GM12878 (cell line): ENCODE measurements around the gene CYB5RL. TPM values are rescaled to one million over a fixed set of nuclear protein-coding genes. Genes with fewer than 3 reads are reported as not detected.

ENCODE experiments used
- ATAC-seq: fragments of 200-7000 bp; cut with Tn5 transposase; 3 replicates; pipeline ENCODE4 v1.9.1; 2020; ENCODE audit warnings: mild to moderate bottlenecking, moderate library complexity
- Bru-seq: library from RNA; stranded (reverse); fragments of 400-500 nt; gene quantifications from one replicate; lab custom pipeline; 2021; lab: Mats Ljungman, UMichigan
- BruChase-seq, 2 experiments: library from RNA; stranded (reverse); fragments of 400-500 nt; gene quantifications; one replicate each; lab custom pipeline; 2021; lab: Mats Ljungman, UMichigan
- BruUV-seq: library from RNA; stranded (reverse); fragments of 400-500 nt; replicated peaks from 2 replicates; lab custom pipeline; 2021; lab: Mats Ljungman, UMichigan
- CTCF ChIA-PET: fragments of 300-600 bp; sonication (Branson Sonifier 250); formaldehyde crosslinking; extraction: SDS; loops from one replicate; lab custom pipeline; 2021; ENCODE audit warnings: inconsistent platforms; lab: Yijun Ruan, JAX
- POLR2A ChIA-PET: fragments of 350-600 bp; formaldehyde crosslinking; extraction: SDS; loops from one replicate; lab custom pipeline; 2021; ENCODE audit warnings: inconsistent platforms; lab: Charles Lee
- RAD21 ChIA-PET: fragments of 300-600 bp; sonication (Branson Sonifier 250); formaldehyde crosslinking; loops from one replicate; lab custom pipeline; 2023; ENCODE audit warnings: antibody characterized with exemption; ENCODE audit not compliant: unreplicated experiment; lab: Charles Lee
- SMC1A ChIA-PET: fragments of 300-600 bp; sonication (Branson Sonifier 250); formaldehyde crosslinking; loops from one replicate; lab custom pipeline; 2023; ENCODE audit not compliant: unreplicated experiment, uncharacterized antibody; lab: Charles Lee
- DNase-seq: peaks from one replicate; pipeline ENCODE4 v3.0.0-alpha.2; 2011; ENCODE audit warnings: low read depth, low spot score
- FAIRE-seq: peaks from 3 replicates; lab custom pipeline; 2011; peaks lifted over from hg19 to GRCh38; lab: Jason Lieb, UNC
- H2AFZ ChIP-seq: 2 replicates; pipeline ENCODE4 v1.6.0; 2011; ENCODE audit warnings: low read depth, low read length, control low read depth; ENCODE audit not compliant: control insufficient read depth
- H3K27ac ChIP-seq: 2 replicates; pipeline ENCODE4 v1.5.1; 2011; ENCODE audit warnings: control low read depth; ENCODE audit not compliant: control insufficient read depth, insufficient read depth
- H3K27me3 ChIP-seq, 2 experiments: replicated peaks in 1 of 2; 2 replicates each; pipeline versions ENCODE4 v1.6.0 to v1.6.1; 2011; ENCODE audit warnings: low read length in 1 of 2; ENCODE audit not compliant: control insufficient read depth in 2 of 2, insufficient read depth in 2 of 2
- H3K36me3 ChIP-seq, 2 experiments: 2 replicates each; pipeline ENCODE4 v1.5.1; 2011; ENCODE audit warnings: low read length in 1 of 2; ENCODE audit not compliant: control insufficient read depth in 2 of 2, insufficient read depth in 2 of 2
- H3K4me1 ChIP-seq: 2 replicates; pipeline ENCODE4 v1.6.1; 2011; ENCODE audit warnings: mild to moderate bottlenecking, low read length, moderate library complexity, mixed read lengths; ENCODE audit not compliant: control insufficient read depth, insufficient read depth
- H3K4me2 ChIP-seq: 2 replicates; pipeline ENCODE4 v1.6.0; 2011; ENCODE audit warnings: control low read depth; ENCODE audit not compliant: control insufficient read depth, insufficient read depth
- H3K4me3 ChIP-seq: fragments of 200-600 bp; sonication (generic); 2 replicates; pipeline ENCODE4 v1.5.1; 2016
- H3K79me2 ChIP-seq: 2 replicates; pipeline ENCODE4 v1.6.0; 2011; ENCODE audit warnings: low read length; ENCODE audit not compliant: control insufficient read depth, insufficient read depth
- H3K9ac ChIP-seq: 2 replicates; pipeline ENCODE4 v1.8.0; 2011; ENCODE audit warnings: low read length, control low read depth, mixed read lengths; ENCODE audit not compliant: control insufficient read depth, insufficient read depth
- H3K9me3 ChIP-seq: replicated peaks from 3 replicates; pipeline ENCODE4 v1.5.1; 2011; ENCODE audit warnings: mild to moderate bottlenecking, low read length; ENCODE audit not compliant: control insufficient read depth, insufficient read depth
- H4K20me1 ChIP-seq: 2 replicates; pipeline ENCODE4 v1.6.0; 2011; ENCODE audit not compliant: control insufficient read depth, insufficient read depth
- ATF7 ChIP-seq: fragments of 450-650 bp; IDR thresholded peaks from 2 replicates; pipeline ENCODE4 v1.6.1; 2016; ENCODE audit warnings: low read depth, mild to moderate bottlenecking
- CEBPZ ChIP-seq: fragments of 150-350 bp; IDR thresholded peaks from 2 replicates; pipeline ENCODE4 v1.6.1; 2016; ENCODE audit warnings: low read depth, low read length
- EGR1 ChIP-seq, 2 experiments: IDR thresholded peaks; 1 replicate in 1 of 2; 2 replicates in 1 of 2; pipeline ENCODE4 v1.6.1; 2011 to 2012; ENCODE audit warnings: low read depth in 2 of 2, low read length in 2 of 2, borderline replicate concordance in 1 of 2, mild to moderate bottlenecking in 1 of 2, moderate library complexity in 1 of 2
- FOXK2 ChIP-seq: fragments of 450-650 bp; IDR thresholded peaks from 2 replicates; pipeline ENCODE4 v1.6.1; 2017; ENCODE audit warnings: mild to moderate bottlenecking, moderate library complexity
- IKZF1 ChIP-seq: fragments of 450-650 bp; conservative IDR thresholded peaks from 2 replicates; pipeline ENCODE4 v1.6.1; 2017; ENCODE audit warnings: antibody characterized with exemption, mild to moderate bottlenecking
- JUNB ChIP-seq: IDR thresholded peaks from 2 replicates; pipeline ENCODE4 v1.6.1; 2016; ENCODE audit warnings: antibody characterized with exemption, mild to moderate bottlenecking
- MTA3 ChIP-seq: IDR thresholded peaks from 2 replicates; pipeline ENCODE4 v1.6.1; 2012; ENCODE audit warnings: low read length, inconsistent platforms, borderline replicate concordance
- NFXL1 ChIP-seq: fragments of 450-650 bp; IDR thresholded peaks from 2 replicates; pipeline ENCODE4 v1.6.1; 2017; ENCODE audit warnings: antibody characterized with exemption, mild to moderate bottlenecking, borderline replicate concordance
- NR2F1 ChIP-seq: fragments of 450-650 bp; conservative IDR thresholded peaks from 2 replicates; pipeline ENCODE4 v1.6.1; 2017; ENCODE audit warnings: mild to moderate bottlenecking
- SIX5 ChIP-seq: IDR thresholded peaks from 2 replicates; pipeline ENCODE4 v1.6.1; 2011; ENCODE audit warnings: mild to moderate bottlenecking, low read depth, low read length, moderate library complexity; ENCODE audit not compliant: severe bottlenecking
- SMARCA5 ChIP-seq: fragments of 450-650 bp; IDR thresholded peaks from 2 replicates; pipeline ENCODE4 v1.6.1; 2017; ENCODE audit warnings: mild to moderate bottlenecking
- SUPT20H ChIP-seq: IDR thresholded peaks from 2 replicates; pipeline ENCODE4 v1.6.1; 2011; ENCODE audit warnings: low read depth, mild to moderate bottlenecking, low read length, moderate library complexity, borderline replicate concordance; ENCODE audit not compliant: control insufficient read depth
- TAF1 ChIP-seq: IDR thresholded peaks from 2 replicates; pipeline ENCODE4 v1.6.1; 2011; ENCODE audit warnings: mild to moderate bottlenecking, low read depth, low read length, borderline replicate concordance
- TARDBP ChIP-seq: IDR thresholded peaks from 2 replicates; pipeline ENCODE4 v1.6.1; 2016; ENCODE audit warnings: borderline replicate concordance
- TCF3 ChIP-seq: IDR thresholded peaks from 2 replicates; pipeline ENCODE4 v1.6.1; 2012; ENCODE audit warnings: low read depth, mild to moderate bottlenecking, low read length, borderline replicate concordance; ENCODE audit not compliant: insufficient read depth
- ZNF207 ChIP-seq: fragments of 450-650 bp; IDR thresholded peaks from 2 replicates; pipeline ENCODE4 v1.6.1; 2014; ENCODE audit warnings: antibody characterized with exemption, mild to moderate bottlenecking, borderline replicate concordance
- ZNF622 ChIP-seq: fragments of 450-650 bp; IDR thresholded peaks from 2 replicates; pipeline ENCODE4 v1.6.1; 2017; ENCODE audit warnings: mild to moderate bottlenecking, inconsistent platforms
- WGBS: methylation state at CpG from one replicate; pipeline ENCODE4 v1.1.6; 2016; ENCODE audit warnings: low lambda C conversion rate; ENCODE audit not compliant: insufficient replicate concordance, insufficient coverage; ENCODE audit errors: missing lambda C conversion rate; 5-methylcytosine and 5-hydroxymethylcytosine counted together
- in situ Hi-C: fragments of 300-500 bp; cut with MboI; formaldehyde crosslinking; loops from 9 replicates; pipeline ENCODE4 v1.14.3; 2018; ENCODE audit warnings: mixed read lengths
- intact Hi-C: fragments of 100-400 bp; cut with micrococcal nuclease; formaldehyde crosslinking; loops from one replicate; pipeline ENCODE4 v1.14.2; 2022; ENCODE audit not compliant: unreplicated experiment
- long read RNA-seq, 2 experiments: library from polyadenylated mRNA; unstranded; transcript quantifications; one replicate each; pipeline ENCODE4 v2.0.0, GENCODE V29; 2019 to 2020
- polyA minus RNA-seq, 3 experiments: library from RNA; depleted of rRNA, polyadenylated mRNA; stranded (reverse); fragments of >200 nt; gene quantifications; 2 replicates each; pipeline ENCODE4 v1.2.3, GENCODE V29; 2011
- polyA plus RNA-seq, 11 experiments: library from polyadenylated mRNA; depleted of rRNA in 4 of 11; unstranded in 6 of 11; stranded (reverse) in 5 of 11; fragments of >200 nt; fragmentation: Nextera tagmentation in 4 of 11; fragmentation: Illumina TruSeq in 1 of 11; extraction: Ambion mirVana in 4 of 11; extraction: Trizol in 1 of 11; gene quantifications; 1 replicate in 1 of 11; 2 replicates in 10 of 11; pipeline versions ENCODE4 v1.2.1 to v1.2.3, GENCODE V29; 2011 to 2016; ENCODE audit warnings: inconsistent platforms in 2 of 11, missing spikeins in 2 of 11, low read depth in 1 of 11
- total RNA-seq, 4 experiments: library from RNA; depleted of rRNA in 3 of 4; stranded (reverse); fragments of >200 nt in 3 of 4; fragmentation: Illumina TruSeq in 1 of 4; extraction: Trizol in 1 of 4; gene quantifications; 2 replicates each; pipeline versions ENCODE4 v1.2.1 to v1.2.3, GENCODE V29; 2013 to 2021

Gene CYB5RL
- 25.4 and 31.7 TPM in 2 replicates for total RNA-seq (2013; cell fraction: nucleolus; rRNA removed)
- total RNA-seq (2014; rRNA removed) = 6.3 and 7.5 TPM in 2 replicates
- 5.9 and 6.8 TPM in 2 replicates for total RNA-seq (2014; rRNA removed; fragmentation: Illumina TruSeq; extraction: Trizol)
- 8.7 and 11.2 TPM in 2 replicates for total RNA-seq (2021)
- polyA plus RNA-seq (2011; ENCODE audit: low read depth) = 3.0 TPM
- 5.5 and 7.2 TPM in 2 replicates for polyA plus RNA-seq (2011; rRNA removed)
- polyA plus RNA-seq (2011; cell fraction: cytosol; rRNA removed) = 9.4 and 9.7 TPM in 2 replicates
- polyA plus RNA-seq (2011; cell fraction: nucleus; rRNA removed) = 13.1 and 14.8 TPM in 2 replicates
- 4.0 and 4.1 TPM in 2 replicates for polyA plus RNA-seq (2012)
- polyA plus RNA-seq (2014; fragmentation: Illumina TruSeq; extraction: Trizol) = 6.2 and 8.6 TPM in 2 replicates
- polyA plus RNA-seq (2014; fragmentation: Nextera tagmentation; extraction: Ambion mirVana) = 1 to 10 TPM; 3.1 to 5.0 TPM
- 7.0 and 7.2 TPM in 2 replicates for polyA plus RNA-seq (2014; rRNA removed)
- 1 to 10 TPM; 7.0 to 8.0 TPM for polyA plus RNA-seq (2016; fragmentation: Nextera tagmentation; extraction: Ambion mirVana)
- 6.8 and 12.3 TPM in 2 replicates for polyA minus RNA-seq (2011; rRNA and poly(A)+ RNA removed)
- 2.3 and 2.9 TPM in 2 replicates for polyA minus RNA-seq (2011; cell fraction: cytosol; rRNA and poly(A)+ RNA removed)
- 5.2 and 8.3 TPM in 2 replicates for polyA minus RNA-seq (2011; cell fraction: nucleus; rRNA and poly(A)+ RNA removed)
- percentile 54 among the genes with signal in this experiment for Bru-seq, nascent RNA
- BruChase-seq, experiment 1, labeled RNA remaining after a 6-hour chase = percentile 68 among the genes with signal in this experiment
- BruChase-seq, experiment 2, labeled RNA remaining after a 2-hour chase = percentile 63 among the genes with signal in this experiment
- long read RNA-seq, experiment 1 = 0 reads
- long read RNA-seq, experiment 2, partial matches to known transcripts = 2 of 9 reads
- long read RNA-seq, experiment 2, other reads (novel, unspliced or antisense) = 7 of 9 reads

DNA sequence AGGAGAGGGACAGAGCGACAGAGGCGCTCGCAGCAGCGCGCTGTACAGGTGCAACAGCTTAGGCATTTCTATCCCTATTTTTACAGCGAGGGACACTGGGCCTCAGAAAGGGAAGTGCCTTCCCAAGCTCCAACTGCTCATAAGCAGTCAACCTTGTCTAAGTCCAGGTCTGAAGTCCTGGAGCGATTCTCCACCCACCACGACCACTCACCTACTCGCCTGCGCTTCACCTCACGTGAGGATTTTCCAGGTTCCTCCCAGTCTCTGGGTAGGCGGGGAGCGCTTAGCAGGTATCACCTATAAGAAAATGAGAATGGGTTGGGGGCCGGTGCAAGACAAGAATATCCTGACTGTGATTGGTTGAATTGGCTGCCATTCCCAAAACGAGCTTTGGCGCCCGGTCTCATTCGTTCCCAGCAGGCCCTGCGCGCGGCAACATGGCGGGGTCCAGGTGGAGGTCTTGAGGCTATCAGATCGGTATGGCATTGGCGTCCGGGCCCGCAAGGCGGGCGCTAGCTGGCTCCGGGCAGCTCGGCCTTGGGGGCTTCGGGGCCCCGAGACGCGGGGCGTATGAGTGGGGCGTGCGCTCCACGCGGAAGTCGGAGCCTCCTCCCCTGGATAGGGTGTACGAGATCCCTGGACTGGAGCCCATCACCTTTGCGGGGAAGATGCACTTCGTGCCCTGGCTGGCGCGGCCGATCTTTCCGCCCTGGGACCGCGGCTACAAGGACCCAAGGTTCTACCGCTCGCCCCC is at the start of gene CYB5RL, which contains the start of gene MRPL37:
TSS of gene CYB5RL (minus strand) at position 266 of the 754 bp plus-strand sequence. CDS start 4,414 bp downstream, outside the sequence.
TSS of gene MRPL37 (plus strand) at position 403 of the 754 bp plus-strand sequence. CDS start at position 480, 77 bp downstream.
- H3K27me3 ChIP-seq = no peaks in the 10 kb centered on the region
- DNase-seq (peak; percentile 91), FAIRE-seq (peak; percentile 95), ATAC-seq (peak; percentile 98)
- intact Hi-C loops (loop anchor here (5.0 kb wide), 2 partner anchors 207 to 287 kb away; partner anchors contain the start of gene SSBP3), in situ Hi-C loops (no loop called here)
- WGBS = 1% methylated on average over 51 of the region's 51 CpGs
- no peaks in the 10 kb centered on the region for H3K9me3 ChIP-seq
- ChIA-PET POLR2A (interaction anchor here (0.6 to 1.1 kb wide), 5 partner anchors 10 to 289 kb away, joined by 3 to 9 read pairs (median 3); partner anchors contain the start of genes IFT25 and SSBP3), SMC1A (interaction anchor here (0.7 to 1.6 kb wide), 4 partner anchors 9 to 288 kb away, joined by 3 to 5 read pairs (median 4); no protein-coding TSS in a partner anchor), RAD21 (interaction anchor here (0.5 to 2.3 kb wide), 8 partner anchors 19 to 289 kb away, joined by 3 to 9 read pairs (median 4); partner anchors contain the start of gene IFT25), CTCF (interaction anchor here (0.8 to 3.5 kb wide), 5 partner anchors 18 to 339 kb away, joined by 3 to 16 read pairs (median 3); no protein-coding TSS in a partner anchor)
- 0 out of 2 replicates have a peak, but pooled peaks cover 5% of the 10 kb centered on the region for H3K4me1 ChIP-seq
- peak within 1 kb of the TSS; percentile 92 for H3K4me2 ChIP-seq
- peak within 1 kb of the TSS; percentile 68 for H3K27ac ChIP-seq
- H3K4me3 ChIP-seq = peak within 1 kb of the TSS; percentile 88
- no peaks in the 10 kb centered on the region for H4K20me1 ChIP-seq
- peaks cover 41% of the 10 kb centered on the region for H3K79me2 ChIP-seq
- H3K9ac ChIP-seq = peak within 1 kb of the TSS; percentile 78
- H2AFZ ChIP-seq = peak within 1 kb of the TSS; percentile 92
- peaks cover 0 to 3% of the 10 kb centered on the region in 2 experiments; a peak in 2 of 4 replicates for H3K36me3 ChIP-seq
- no TSS peak for BruUV-seq
- TF ChIP-seq CEBPZ = peak; percentile 57; the same call in 1 of the 2 replicates
- no peak for TF ChIP-seq ZNF622
- peak; percentile 50 for TF ChIP-seq ATF7
- TF ChIP-seq NR2F1 = no peak
- TF ChIP-seq JUNB = no peak
- no peak for TF ChIP-seq EGR1 (IDR thresholded peaks at IDR 0.05; ENCODE audit: borderline replicate concordance in 1 of 2, low read depth in 2 of 2, low read length in 2 of 2)
- TF ChIP-seq MTA3 = no peak
- TF ChIP-seq TAF1 = peak; percentile 92; the same call in 1 of the 2 replicates
- no peak for TF ChIP-seq FOXK2
- no peak for TF ChIP-seq ZNF207
- TF ChIP-seq NFXL1 = no peak
- no peak for TF ChIP-seq SMARCA5
- TF ChIP-seq IKZF1 = peak; percentile 89
- peak; percentile 69; the same call in 1 of the 2 replicates for TF ChIP-seq TARDBP
- no peak for TF ChIP-seq SIX5
- TF ChIP-seq TCF3 = 0 out of 2 replicates have a peak, but pooled peaks have one; percentile 59
- TF ChIP-seq SUPT20H = no peak
